ENCODE results near the gene NCAM1. TPM values are rescaled to one million over a fixed set of nuclear protein-coding genes. Genes with fewer than 3 reads are reported as not detected.

NCAM1 gene
- total RNA-seq, 4 donors from 2014 or later = 0.98 to 1.3 (median 1.2) TPM

DNA sequence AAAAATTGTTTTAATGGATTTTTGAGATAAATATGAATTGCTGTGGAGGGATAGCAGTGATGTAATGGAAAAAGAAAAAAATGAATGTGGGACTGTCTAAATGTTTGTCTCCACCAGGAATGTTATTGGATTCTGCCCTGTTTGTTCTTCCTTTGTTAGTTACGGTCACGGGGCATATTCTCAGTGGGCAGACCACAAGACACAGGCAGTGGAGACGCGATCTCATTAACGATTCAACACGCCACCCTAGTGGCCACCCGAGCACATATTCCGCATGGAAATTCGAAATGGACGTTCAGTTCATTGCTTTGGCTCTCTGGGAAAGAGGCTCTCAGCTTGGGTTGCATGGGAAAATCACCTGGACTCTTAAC, 201.4 kb downstream of the NCAM1 start:
- TF ChIP-seq, protein P1, sequence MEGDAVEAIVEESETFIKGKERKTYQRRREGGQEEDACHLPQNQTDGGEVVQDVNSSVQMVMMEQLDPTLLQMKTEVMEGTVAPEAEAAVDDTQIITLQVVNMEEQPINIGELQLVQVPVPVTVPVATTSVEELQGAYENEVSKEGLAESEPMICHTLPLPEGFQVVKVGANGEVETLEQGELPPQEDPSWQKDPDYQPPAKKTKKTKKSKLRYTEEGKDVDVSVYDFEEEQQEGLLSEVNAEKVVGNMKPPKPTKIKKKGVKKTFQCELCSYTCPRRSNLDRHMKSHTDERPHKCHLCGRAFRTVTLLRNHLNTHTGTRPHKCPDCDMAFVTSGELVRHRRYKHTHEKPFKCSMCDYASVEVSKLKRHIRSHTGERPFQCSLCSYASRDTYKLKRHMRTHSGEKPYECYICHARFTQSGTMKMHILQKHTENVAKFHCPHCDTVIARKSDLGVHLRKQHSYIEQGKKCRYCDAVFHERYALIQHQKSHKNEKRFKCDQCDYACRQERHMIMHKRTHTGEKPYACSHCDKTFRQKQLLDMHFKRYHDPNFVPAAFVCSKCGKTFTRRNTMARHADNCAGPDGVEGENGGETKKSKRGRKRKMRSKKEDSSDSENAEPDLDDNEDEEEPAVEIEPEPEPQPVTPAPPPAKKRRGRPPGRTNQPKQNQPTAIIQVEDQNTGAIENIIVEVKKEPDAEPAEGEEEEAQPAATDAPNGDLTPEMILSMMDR (IDR thresholded peaks at IDR 0.05; ENCODE audit: low read depth) = no peak

DNA sequence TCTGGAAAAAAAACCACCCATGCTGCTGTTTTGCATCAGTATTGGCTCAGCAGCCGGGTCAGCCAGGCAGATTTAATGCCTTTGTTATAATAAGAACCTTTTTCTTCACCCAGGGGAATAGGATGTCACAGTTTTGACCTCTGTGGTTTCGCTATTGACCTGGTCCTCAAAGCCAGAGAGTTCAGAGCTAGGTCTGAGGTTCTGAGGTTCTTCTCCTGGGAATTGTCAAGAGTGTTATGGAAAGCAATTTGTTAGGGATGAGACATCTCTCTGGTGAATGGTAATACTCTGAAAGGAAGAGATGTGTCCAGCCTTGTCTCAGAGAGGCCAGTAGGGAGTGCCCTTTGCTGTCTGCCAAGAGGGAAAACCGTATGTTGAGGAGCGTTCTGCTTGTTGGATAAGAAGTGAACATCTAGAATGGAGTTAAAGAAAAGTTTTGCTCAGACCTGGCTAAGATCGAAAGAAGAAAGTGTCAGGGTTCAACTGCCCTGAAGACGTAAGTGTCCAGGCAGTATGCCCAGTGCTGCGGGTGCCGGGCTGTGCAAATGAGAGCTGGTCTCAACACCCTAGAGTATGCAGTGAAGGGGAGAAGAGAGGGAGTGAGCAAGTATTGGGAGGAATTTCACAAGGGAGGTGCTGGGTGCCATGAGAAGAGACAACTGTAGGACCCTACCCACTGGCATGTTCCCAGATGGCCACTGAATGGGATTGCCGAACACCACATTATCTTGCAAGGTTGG, 202.2 kb downstream of the NCAM1 start:
- TF ChIP-seq, protein P1 (IDR thresholded peaks at IDR 0.05; ENCODE audit: low read depth) = no peak

DNA sequence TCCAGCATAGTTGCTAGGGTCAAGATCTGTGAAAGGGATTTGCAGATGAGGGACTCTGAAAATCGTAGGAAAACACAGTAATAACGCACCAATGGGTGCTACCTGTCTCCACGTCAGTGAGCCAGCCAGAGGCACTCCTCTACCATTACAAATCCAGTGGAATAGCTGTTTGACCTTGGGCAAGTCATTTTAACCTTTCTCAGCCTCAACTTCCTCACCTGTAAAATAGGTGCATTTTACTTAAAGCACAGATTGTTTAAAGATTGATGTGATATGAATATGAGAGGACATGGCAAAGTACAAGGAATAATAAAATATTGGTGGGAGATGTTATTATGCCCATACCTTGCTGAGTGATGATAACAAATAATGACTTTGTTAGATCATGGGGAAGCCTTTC, 205.1 kb downstream of the NCAM1 start:
- TF ChIP-seq, protein P1 (IDR thresholded peaks at IDR 0.05; ENCODE audit: low read depth) = no peak

DNA sequence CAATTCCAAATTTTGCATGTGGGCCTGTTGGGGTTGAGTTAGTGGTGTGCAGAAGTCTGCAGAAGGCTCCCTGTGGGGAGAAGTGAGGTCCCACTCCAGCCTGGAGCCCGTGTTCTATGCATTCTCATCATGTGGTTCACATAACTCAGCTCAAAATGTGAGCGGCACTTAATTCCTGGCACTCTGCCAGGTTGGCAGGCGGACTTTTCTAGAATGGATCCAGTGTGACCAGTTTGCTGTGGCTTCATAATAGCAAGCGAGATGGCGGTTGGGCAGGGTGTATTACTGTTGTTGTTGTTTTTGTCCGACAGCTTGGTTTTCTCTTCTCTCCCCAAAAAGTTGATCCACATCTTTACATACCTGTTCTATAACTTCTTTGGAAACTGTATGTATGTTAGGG, 206.4 kb downstream of the NCAM1 start:
- TF ChIP-seq, protein P1 (IDR thresholded peaks at IDR 0.05; ENCODE audit: low read depth) = no peak

DNA sequence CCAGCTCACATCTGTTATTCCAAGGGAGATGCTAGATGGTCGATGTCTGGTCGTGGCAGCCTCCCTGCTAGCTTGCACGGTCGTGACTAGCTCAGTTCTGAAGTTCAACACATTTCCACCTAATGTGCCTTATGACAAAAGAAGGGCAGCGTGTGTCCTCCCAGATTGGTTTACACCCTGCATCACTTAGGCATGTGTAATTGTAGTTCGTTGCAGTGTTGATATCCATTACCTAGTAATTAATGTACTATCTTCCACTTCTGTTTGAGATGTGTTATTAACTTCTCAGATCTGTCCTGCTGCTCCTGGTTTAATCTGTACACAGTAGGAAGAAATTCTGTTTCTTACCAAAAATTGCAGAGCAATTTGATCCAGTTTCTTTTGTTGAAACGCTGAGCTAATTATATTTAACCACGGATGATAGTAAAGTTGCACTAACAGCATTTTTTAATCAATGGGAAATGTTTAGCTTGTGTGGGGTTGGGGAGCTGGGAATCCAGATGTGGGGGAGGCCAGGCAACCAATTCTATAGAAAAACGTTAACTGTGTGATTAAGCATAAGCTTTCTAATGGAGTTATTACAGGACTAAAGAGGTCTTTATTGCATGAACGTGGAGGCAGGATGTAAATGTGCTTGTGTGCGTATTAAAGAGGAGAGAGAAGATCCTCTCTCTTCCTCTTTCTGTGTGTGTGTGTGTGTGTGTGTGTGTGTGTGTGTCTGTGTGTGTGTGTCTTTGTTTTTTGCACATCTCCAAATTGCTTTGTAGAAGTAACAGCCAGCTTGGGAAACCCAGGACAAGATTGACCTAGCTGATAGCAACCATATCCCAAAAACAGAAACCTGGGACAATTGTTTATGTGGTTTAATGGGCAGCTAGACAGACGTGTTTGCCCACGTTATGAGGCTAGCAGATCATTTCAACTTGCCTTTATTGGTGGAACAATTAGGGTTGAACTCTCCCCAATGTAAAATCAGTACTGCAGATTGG, 207.4 kb downstream of the NCAM1 start:
- TF ChIP-seq, protein P1 (IDR thresholded peaks at IDR 0.05; ENCODE audit: low read depth) = no peak

DNA sequence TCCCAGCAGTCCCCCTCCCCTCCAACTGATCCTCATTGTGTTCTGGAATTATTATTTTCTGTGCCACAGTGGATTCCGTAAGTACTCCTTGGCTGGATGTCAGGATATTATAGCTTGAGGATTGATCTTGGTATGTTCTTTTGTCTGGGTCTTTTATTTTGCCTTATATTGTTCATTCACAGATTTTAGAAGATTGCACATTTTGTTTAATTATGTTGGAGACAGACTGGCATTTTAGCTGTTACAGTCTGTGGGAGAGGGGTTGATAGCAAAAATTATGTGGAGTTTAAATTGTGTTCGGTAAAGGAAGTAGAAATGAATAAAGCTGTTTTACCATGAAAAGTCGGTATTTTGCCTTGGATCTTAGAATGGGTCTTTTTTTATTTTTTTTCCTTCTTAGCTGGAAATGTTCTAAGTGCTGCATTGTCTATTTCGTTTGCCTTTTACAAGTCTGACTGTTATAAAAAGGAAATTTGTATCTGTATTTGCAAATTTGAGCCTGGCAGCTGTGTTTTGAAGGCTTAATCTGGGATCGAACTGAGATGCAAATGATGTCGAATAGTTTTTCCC, 211.2 kb downstream of the NCAM1 start:
- TF ChIP-seq, protein P1 (IDR thresholded peaks at IDR 0.05; ENCODE audit: low read depth) = no peak

DNA sequence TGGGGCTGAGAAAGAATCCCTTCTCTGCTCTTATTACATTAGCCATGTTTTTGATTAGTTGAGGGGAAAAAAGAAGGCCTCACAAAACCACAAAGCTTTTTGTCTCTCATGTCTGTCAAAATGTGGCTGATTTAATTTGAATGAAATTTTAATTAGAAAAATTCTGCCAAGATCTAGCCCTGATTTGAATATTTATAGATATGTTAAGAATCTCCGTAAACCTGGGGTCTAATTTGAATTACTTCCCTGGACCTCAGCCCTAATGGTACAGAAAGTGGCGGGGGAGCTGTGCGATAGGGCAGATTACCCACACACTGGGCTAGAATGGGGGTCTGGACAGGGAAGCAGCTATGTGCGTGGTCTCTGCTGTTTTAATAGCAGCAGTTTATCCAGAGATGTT, 211.9 kb downstream of the NCAM1 start:
- TF ChIP-seq, protein P1 (IDR thresholded peaks at IDR 0.05; ENCODE audit: low read depth) = no peak
